Astrocyte (in vitro differentiated cells and primary cell): ENCODE results near the gene USP34. TPM values are rescaled to one million over a fixed set of nuclear protein-coding genes. Genes with fewer than 3 reads are reported as not detected.
A peak's percentile ranks its signal among the peaks of the same experiment; 100 is the strongest.
"Not testable (repeated sequence)": the region's sequence is repeated elsewhere in the genome, so short reads cannot be mapped to it uniquely, and the experiment has no call there.

ENCODE experiments used
- DNase-seq: peaks from one replicate; pipeline ENCODE4 v3.0.0-alpha.2; 2010; ENCODE audit warnings: low read depth
- FAIRE-seq: peaks from 2 replicates; lab custom pipeline; 2011; peaks lifted over from hg19 to GRCh38; lab: Jason Lieb, UNC
- H2AFZ ChIP-seq: 2 replicates; pipeline ENCODE4 v1.6.0; 2012; ENCODE audit warnings: low read depth, low read length, inconsistent platforms
- H3K27ac ChIP-seq: 2 replicates; pipeline ENCODE4 v1.5.1; 2011; ENCODE audit warnings: low read depth, low read length, inconsistent platforms
- H3K27me3 ChIP-seq: 2 replicates; pipeline ENCODE4 v1.6.0; 2011; ENCODE audit warnings: low read length, inconsistent platforms; ENCODE audit not compliant: insufficient read depth
- H3K36me3 ChIP-seq: 2 replicates; pipeline ENCODE4 v1.5.1; 2011; ENCODE audit warnings: low read length, inconsistent platforms; ENCODE audit not compliant: insufficient read depth
- H3K4me1 ChIP-seq: 2 replicates; pipeline ENCODE4 v1.5.1; 2011; ENCODE audit warnings: low read length, inconsistent platforms; ENCODE audit not compliant: insufficient read depth
- H3K4me2 ChIP-seq: 2 replicates; pipeline ENCODE4 v1.6.0; 2012; ENCODE audit warnings: low read length, inconsistent platforms
- H3K4me3 ChIP-seq: 2 replicates; pipeline ENCODE4 v1.5.1; 2011; ENCODE audit warnings: low read depth, mild to moderate bottlenecking, low read length, inconsistent platforms; ENCODE audit not compliant: insufficient read depth
- H3K79me2 ChIP-seq: 2 replicates; pipeline ENCODE4 v1.6.0; 2012; ENCODE audit warnings: mild to moderate bottlenecking, low read length, inconsistent platforms; ENCODE audit not compliant: insufficient read depth
- H3K9ac ChIP-seq: 2 replicates; pipeline ENCODE4 v1.6.0; 2012; ENCODE audit warnings: mild to moderate bottlenecking, low read length, inconsistent platforms
- H3K9me3 ChIP-seq: 2 replicates; pipeline ENCODE4 v1.5.1; 2012; ENCODE audit warnings: low read depth, mild to moderate bottlenecking, low read length, inconsistent platforms; ENCODE audit not compliant: insufficient read depth
- H4K20me1 ChIP-seq: 2 replicates; pipeline ENCODE4 v1.6.0; 2012; ENCODE audit warnings: low read length, inconsistent platforms; ENCODE audit not compliant: insufficient read depth
- H3K27ac Mint-ChIP-seq: one replicate; pipeline ENCODE4 v1.8.0; 2021; ENCODE audit warnings: mild to moderate bottlenecking, mixed read lengths; ENCODE audit not compliant: unreplicated experiment
- H3K27me3 Mint-ChIP-seq: one replicate; pipeline ENCODE4 v1.8.0; 2021; ENCODE audit warnings: low read depth, mixed read lengths; ENCODE audit not compliant: unreplicated experiment
- H3K36me3 Mint-ChIP-seq: one replicate; pipeline ENCODE4 v1.8.0; 2021; ENCODE audit warnings: low read depth, mixed read lengths; ENCODE audit not compliant: unreplicated experiment
- H3K4me1 Mint-ChIP-seq: one replicate; pipeline ENCODE4 v1.8.0; 2021; ENCODE audit warnings: low read depth, mixed read lengths; ENCODE audit not compliant: unreplicated experiment
- H3K4me3 Mint-ChIP-seq: one replicate; pipeline ENCODE4 v1.8.0; 2021; ENCODE audit warnings: mild to moderate bottlenecking, moderate library complexity, mixed read lengths; ENCODE audit not compliant: unreplicated experiment
- H3K9me3 Mint-ChIP-seq: one replicate; pipeline ENCODE4 v1.8.0; 2021; ENCODE audit warnings: mild to moderate bottlenecking, mixed read lengths; ENCODE audit not compliant: unreplicated experiment
- EZH2 ChIP-seq: IDR thresholded peaks from 2 replicates; pipeline ENCODE4 v1.6.1; 2012; ENCODE audit warnings: mild to moderate bottlenecking, low read length, inconsistent platforms; ENCODE audit not compliant: insufficient read depth
- total RNA-seq: library from RNA; stranded (reverse); gene quantifications from 2 replicates; pipeline ENCODE4 v1.2.1, GENCODE V29; 2021
- TF ChIP-seq, protein P1 (sequence below): IDR thresholded peaks from 2 replicates; pipeline ENCODE4 v1.5.1; 2011; ENCODE audit warnings: low read depth, mild to moderate bottlenecking, inconsistent platforms, low read length, moderate library complexity; ENCODE audit not compliant: insufficient read depth

USP34 gene
- total RNA-seq, 1 donor from 2014 or later: 99.9 TPM

DNA sequence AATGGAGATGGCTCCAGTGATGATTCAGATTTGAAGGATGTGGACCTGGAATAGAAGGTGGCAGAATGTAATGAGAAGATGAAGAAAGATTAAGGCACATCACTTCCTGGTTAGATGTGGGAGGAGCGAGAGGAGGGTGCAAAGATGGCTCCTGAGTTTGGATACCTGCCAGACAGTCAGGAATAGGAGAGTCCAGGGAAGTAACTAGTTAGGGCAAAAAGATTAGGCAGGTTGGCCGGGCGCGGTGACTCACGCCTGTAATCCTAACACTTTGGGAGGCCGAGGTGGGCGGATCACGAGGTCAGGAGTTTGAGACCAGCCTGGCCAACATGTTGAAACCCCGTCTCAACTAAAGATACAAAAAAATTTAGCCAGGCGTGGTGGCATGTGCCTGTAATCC, 303.3 kb downstream of the USP34 start:
- Histone ChIP-seq H3K79me2 (no peaks in the 10 kb centered on the region), H3K4me2 (no peak overlapping the region), H3K27me3 (no peaks in the 10 kb centered on the region), H3K27ac (no peak overlapping the region), H4K20me1 (no peaks in the 10 kb centered on the region), H3K4me3 (no peak overlapping the region), H3K9me3 (no peaks in the 10 kb centered on the region), H3K9ac (no peak overlapping the region), H3K4me1 (no peaks in the 10 kb centered on the region), H3K36me3 (peaks cover 3% of the 10 kb centered on the region), H2AFZ (no peak overlapping the region)
- Mint-ChIP-seq H3K36me3 (peaks cover 16% of the 10 kb centered on the region), H3K4me1 (no peaks in the 10 kb centered on the region), H3K4me3 (no peak overlapping the region), H3K27ac (no peak overlapping the region), H3K9me3 (no peaks in the 10 kb centered on the region), H3K27me3 (no peaks in the 10 kb centered on the region)
- TF ChIP-seq, protein P1, sequence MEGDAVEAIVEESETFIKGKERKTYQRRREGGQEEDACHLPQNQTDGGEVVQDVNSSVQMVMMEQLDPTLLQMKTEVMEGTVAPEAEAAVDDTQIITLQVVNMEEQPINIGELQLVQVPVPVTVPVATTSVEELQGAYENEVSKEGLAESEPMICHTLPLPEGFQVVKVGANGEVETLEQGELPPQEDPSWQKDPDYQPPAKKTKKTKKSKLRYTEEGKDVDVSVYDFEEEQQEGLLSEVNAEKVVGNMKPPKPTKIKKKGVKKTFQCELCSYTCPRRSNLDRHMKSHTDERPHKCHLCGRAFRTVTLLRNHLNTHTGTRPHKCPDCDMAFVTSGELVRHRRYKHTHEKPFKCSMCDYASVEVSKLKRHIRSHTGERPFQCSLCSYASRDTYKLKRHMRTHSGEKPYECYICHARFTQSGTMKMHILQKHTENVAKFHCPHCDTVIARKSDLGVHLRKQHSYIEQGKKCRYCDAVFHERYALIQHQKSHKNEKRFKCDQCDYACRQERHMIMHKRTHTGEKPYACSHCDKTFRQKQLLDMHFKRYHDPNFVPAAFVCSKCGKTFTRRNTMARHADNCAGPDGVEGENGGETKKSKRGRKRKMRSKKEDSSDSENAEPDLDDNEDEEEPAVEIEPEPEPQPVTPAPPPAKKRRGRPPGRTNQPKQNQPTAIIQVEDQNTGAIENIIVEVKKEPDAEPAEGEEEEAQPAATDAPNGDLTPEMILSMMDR: no peak
- TF ChIP-seq EZH2: no peak
- DNase-seq (no peak), FAIRE-seq (no peak)

DNA sequence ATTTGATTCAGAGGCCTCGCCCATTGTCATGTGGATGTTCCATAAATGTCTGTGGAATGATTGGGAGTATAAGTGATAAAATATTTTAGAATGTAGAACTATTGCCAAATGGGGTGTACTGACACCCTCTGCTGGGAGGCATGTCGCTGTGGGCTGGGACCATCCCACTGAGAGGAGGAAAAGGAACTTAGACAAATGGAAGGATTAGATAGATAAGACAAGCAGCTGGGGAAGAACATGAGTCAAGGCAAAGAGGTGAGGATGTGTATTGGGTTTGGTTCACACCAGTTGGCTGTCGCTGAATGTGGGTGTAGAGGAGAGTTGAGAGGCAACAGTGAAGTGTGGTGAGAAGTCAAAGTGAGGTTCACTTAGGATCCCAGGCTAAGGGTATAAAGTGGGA, 304.9 kb downstream of the USP34 start:
- H3K4me3 Mint-ChIP-seq: no peak overlapping the region
- DNase-seq (peak; percentile 12), FAIRE-seq (no peak)
- Histone ChIP-seq H3K4me1 (no peaks in the 10 kb centered on the region), H3K9ac (no peak overlapping the region), H3K9me3 (no peaks in the 10 kb centered on the region), H3K27ac (no peak overlapping the region), H3K79me2 (no peaks in the 10 kb centered on the region), H2AFZ (no peak overlapping the region), H3K27me3 (no peaks in the 10 kb centered on the region), H3K36me3 (peaks cover 3% of the 10 kb centered on the region), H3K4me3 (no peak overlapping the region), H3K4me2 (no peak overlapping the region), H4K20me1 (no peaks in the 10 kb centered on the region)
- H3K4me1 Mint-ChIP-seq: no peaks in the 10 kb centered on the region
- no peak overlapping the region for H3K27ac Mint-ChIP-seq
- no peaks in the 10 kb centered on the region for H3K9me3 Mint-ChIP-seq
- no peak for TF ChIP-seq EZH2
- TF ChIP-seq, protein P1: no peak
- H3K36me3 Mint-ChIP-seq: peaks cover 20% of the 10 kb centered on the region
- H3K27me3 Mint-ChIP-seq: no peaks in the 10 kb centered on the region

DNA sequence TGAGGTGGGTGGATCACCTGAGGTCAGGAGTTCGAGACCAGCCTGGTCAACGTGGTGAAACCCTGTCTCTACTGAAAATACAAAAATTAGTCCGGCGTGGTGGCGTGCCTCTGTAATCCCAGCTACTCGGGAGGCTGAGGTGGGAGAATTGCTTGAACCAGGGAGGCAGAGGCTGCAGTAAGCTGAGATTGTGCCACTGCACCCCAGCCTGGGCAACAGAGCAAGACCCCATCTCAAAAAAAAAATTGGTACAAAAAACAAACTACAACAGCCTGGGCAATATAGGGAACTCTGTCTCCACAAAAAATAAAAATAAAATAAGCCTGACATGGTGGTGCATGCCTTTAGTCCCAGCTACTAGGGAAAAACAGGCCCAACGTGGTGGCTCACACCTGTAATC, 305.8 kb downstream of the USP34 start:
- H3K36me3 ChIP-seq, H3K9ac ChIP-seq, H3K9me3 Mint-ChIP-seq, H3K4me3 Mint-ChIP-seq, H3K4me1 ChIP-seq, H3K4me2 ChIP-seq, H3K79me2 ChIP-seq, H3K27ac Mint-ChIP-seq, DNase-seq, H3K27ac ChIP-seq, H3K4me1 Mint-ChIP-seq, H4K20me1 ChIP-seq, H3K27me3 ChIP-seq, H2AFZ ChIP-seq, H3K4me3 ChIP-seq, FAIRE-seq, H3K27me3 Mint-ChIP-seq, H3K9me3 ChIP-seq: not testable (repeated sequence)
- peaks cover 20% of the 10 kb centered on the region for H3K36me3 Mint-ChIP-seq
